ENCODE results near the gene SLC35A3. TPM values are rescaled to one million over a fixed set of nuclear protein-coding genes. Genes with fewer than 3 reads are reported as not detected.

The SLC35A3 gene
- total and polyA plus RNA-seq, 9 of the 15 experiments (the other 6 are each of a cell fraction or from before 2014, with no cell fraction given): 3.5 to 21.7 (median 13.2) TPM

DNA sequence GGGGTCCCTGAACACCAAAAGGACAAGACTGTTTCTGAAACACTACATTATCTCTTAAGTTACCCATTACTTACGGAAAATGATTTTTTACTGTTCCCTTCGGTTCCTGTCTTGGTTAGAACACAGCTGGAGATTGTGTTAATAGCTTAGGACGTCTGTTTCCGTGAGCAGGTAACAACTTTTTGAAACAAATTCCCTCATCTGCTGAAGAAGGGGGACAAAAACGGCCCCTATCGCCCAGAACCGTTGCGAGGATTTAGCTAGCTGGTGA lies 67.8 kb downstream of the SLC35A3 start:
- Histone ChIP-seq H3K4me2 (ENCODE audit: insufficient read depth, low read length) (peak overlapping the region; percentile 95), H3K4me1 (replicated peaks in 1 of 2; ENCODE audit: control insufficient read depth in 2 of 2, insufficient read depth in 2 of 2, low read length in 2 of 2) (peaks cover 4 to 11% of the 10 kb centered on the region in 2 experiments; a peak in 4 of 5 replicates), H2AFZ (ENCODE audit: low read depth, low read length) (peak overlapping the region; percentile 88), H3K27me3 (ENCODE audit: control insufficient read depth in 2 of 2, insufficient read depth in 2 of 2, low read length in 2 of 2) (no peaks in the 10 kb centered on the region), H3K9ac (ENCODE audit: insufficient read depth in 1 of 2, low read depth in 2 of 2, low read length in 2 of 2) (peak overlapping the region; percentile 94 to 99), H3K79me2 (ENCODE audit: control insufficient read depth, insufficient read depth, low read length) (peaks cover 79% of the 10 kb centered on the region), H3K4me3 (peak overlapping the region; percentile 80), H4K20me1 (replicated peaks; ENCODE audit: control insufficient read depth, insufficient read depth, low read length) (0 out of 2 replicates have a peak, but pooled peaks cover under 1% of the 10 kb centered on the region), H3K27ac (ENCODE audit: extremely low read depth, low read depth, low read length) (peak overlapping the region; percentile 98), H3K9me1 (ENCODE audit: control insufficient read depth, insufficient read depth, low read length) (no peaks in the 10 kb centered on the region), H3K9me3 (replicated peaks; ENCODE audit: control insufficient read depth, insufficient read depth, low read depth, low read length) (0 out of 2 replicates have a peak, but pooled peaks cover 4% of the 10 kb centered on the region), H3K36me3 (ENCODE audit: control insufficient read depth, insufficient read depth, low read length) (peaks cover 18% of the 10 kb centered on the region)
- ATAC-seq (no peak), FAIRE-seq (peak; percentile 57), DNase-seq (ENCODE audit: extremely low read depth in 1 of 4, low spot score in 3 of 4) (no peak)
- intact Hi-C loops (cut with micrococcal nuclease) (loop anchor here (5.0 kb wide), 1 partner anchor 305 kb away; no protein-coding TSS in a partner anchor), in situ Hi-C loops (cut with MboI) (loop anchor here (5.0 kb wide), 1 partner anchor 225 kb away; no protein-coding TSS in a partner anchor)
- ChIA-PET POLR2A (interaction anchor here (0.6 to 1.4 kb wide), 11 partner anchors 7 to 380 kb away, joined by 3 to 6 read pairs (median 3); partner anchors contain the start of genes DBT and SLC35A3), CTCF (ENCODE audit: low intra/inter-chr PET ratio) (no interaction called here)
- 0% methylated on average over 8 of the region's 8 CpGs for WGBS (ENCODE audit: insufficient coverage, low coverage, missing lambda C conversion rate)
- no TSS peak for BruUV-seq (replicated peaks)
- 0 out of 2 replicates have a peak, but pooled peaks have one; percentile 44 for TF ChIP-seq DPF2 (IDR thresholded peaks at IDR 0.05)
- TF ChIP-seq FOXK2 (conservative IDR thresholded peaks at IDR 0.05 in 1 of 2, IDR thresholded peaks at IDR 0.05 in 1 of 2; ENCODE audit: low read depth in 2 of 2): peak; percentile 4 to 38; a peak in 2 of 4 replicates
- no peak for TF ChIP-seq TOE1 (IDR thresholded peaks at IDR 0.05; ENCODE audit: borderline replicate concordance)
- no peak for TF ChIP-seq TOE1 (CRISPR knock-in tag; IDR thresholded peaks at IDR 0.05; ENCODE audit: borderline replicate concordance, low read depth)
- no peak for TF ChIP-seq XRCC5 (IDR thresholded peaks at IDR 0.05; ENCODE audit: low read depth, low read length)
- TF ChIP-seq, protein P1, sequence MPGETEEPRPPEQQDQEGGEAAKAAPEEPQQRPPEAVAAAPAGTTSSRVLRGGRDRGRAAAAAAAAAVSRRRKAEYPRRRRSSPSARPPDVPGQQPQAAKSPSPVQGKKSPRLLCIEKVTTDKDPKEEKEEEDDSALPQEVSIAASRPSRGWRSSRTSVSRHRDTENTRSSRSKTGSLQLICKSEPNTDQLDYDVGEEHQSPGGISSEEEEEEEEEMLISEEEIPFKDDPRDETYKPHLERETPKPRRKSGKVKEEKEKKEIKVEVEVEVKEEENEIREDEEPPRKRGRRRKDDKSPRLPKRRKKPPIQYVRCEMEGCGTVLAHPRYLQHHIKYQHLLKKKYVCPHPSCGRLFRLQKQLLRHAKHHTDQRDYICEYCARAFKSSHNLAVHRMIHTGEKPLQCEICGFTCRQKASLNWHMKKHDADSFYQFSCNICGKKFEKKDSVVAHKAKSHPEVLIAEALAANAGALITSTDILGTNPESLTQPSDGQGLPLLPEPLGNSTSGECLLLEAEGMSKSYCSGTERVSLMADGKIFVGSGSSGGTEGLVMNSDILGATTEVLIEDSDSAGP (CRISPR knock-in tag; IDR thresholded peaks at IDR 0.05): 0 out of 2 replicates have a peak, but pooled peaks have one; percentile 46
- peak; percentile 34; the same call in 1 of the 2 replicates for TF ChIP-seq SMARCE1 (IDR thresholded peaks at IDR 0.05)
- TF ChIP-seq, protein P2, sequence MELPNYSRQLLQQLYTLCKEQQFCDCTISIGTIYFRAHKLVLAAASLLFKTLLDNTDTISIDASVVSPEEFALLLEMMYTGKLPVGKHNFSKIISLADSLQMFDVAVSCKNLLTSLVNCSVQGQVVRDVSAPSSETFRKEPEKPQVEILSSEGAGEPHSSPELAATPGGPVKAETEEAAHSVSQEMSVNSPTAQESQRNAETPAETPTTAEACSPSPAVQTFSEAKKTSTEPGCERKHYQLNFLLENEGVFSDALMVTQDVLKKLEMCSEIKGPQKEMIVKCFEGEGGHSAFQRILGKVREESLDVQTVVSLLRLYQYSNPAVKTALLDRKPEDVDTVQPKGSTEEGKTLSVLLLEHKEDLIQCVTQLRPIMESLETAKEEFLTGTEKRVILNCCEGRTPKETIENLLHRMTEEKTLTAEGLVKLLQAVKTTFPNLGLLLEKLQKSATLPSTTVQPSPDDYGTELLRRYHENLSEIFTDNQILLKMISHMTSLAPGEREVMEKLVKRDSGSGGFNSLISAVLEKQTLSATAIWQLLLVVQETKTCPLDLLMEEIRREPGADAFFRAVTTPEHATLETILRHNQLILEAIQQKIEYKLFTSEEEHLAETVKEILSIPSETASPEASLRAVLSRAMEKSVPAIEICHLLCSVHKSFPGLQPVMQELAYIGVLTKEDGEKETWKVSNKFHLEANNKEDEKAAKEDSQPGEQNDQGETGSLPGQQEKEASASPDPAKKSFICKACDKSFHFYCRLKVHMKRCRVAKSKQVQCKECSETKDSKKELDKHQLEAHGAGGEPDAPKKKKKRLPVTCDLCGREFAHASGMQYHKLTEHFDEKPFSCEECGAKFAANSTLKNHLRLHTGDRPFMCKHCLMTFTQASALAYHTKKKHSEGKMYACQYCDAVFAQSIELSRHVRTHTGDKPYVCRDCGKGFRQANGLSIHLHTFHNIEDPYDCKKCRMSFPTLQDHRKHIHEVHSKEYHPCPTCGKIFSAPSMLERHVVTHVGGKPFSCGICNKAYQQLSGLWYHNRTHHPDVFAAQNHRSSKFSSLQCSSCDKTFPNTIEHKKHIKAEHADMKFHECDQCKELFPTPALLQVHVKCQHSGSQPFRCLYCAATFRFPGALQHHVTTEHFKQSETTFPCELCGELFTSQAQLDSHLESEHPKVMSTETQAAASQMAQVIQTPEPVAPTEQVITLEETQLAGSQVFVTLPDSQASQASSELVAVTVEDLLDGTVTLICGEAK (IDR thresholded peaks at IDR 0.05): peak; percentile 42; the same call in 1 of the 2 replicates
- TF ChIP-seq, protein P2 (CRISPR knock-in tag; IDR thresholded peaks at IDR 0.05): no peak
- TF ChIP-seq, protein P3, sequence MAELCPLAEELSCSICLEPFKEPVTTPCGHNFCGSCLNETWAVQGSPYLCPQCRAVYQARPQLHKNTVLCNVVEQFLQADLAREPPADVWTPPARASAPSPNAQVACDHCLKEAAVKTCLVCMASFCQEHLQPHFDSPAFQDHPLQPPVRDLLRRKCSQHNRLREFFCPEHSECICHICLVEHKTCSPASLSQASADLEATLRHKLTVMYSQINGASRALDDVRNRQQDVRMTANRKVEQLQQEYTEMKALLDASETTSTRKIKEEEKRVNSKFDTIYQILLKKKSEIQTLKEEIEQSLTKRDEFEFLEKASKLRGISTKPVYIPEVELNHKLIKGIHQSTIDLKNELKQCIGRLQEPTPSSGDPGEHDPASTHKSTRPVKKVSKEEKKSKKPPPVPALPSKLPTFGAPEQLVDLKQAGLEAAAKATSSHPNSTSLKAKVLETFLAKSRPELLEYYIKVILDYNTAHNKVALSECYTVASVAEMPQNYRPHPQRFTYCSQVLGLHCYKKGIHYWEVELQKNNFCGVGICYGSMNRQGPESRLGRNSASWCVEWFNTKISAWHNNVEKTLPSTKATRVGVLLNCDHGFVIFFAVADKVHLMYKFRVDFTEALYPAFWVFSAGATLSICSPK (IDR thresholded peaks at IDR 0.05; ENCODE audit: borderline replicate concordance): peak; percentile 58; the same call in 1 of the 2 replicates
